NT2/D1 (cell line): Measurements from ENCODE around the gene ADORA1.

Experiments used
- DNase-seq: peaks from one replicate; pipeline ENCODE4 v3.0.0-alpha.2; 2011; ENCODE audit warnings: low read depth, low spot score
- H3K27me3 ChIP-seq: 2 replicates; pipeline ENCODE4 v1.6.0; 2011; ENCODE audit warnings: mild to moderate bottlenecking; ENCODE audit not compliant: insufficient read length, insufficient read depth
- H3K36me3 ChIP-seq: 2 replicates; pipeline ENCODE4 v1.6.1; 2011; ENCODE audit warnings: mild to moderate bottlenecking, low read length, mixed read lengths; ENCODE audit not compliant: insufficient read depth, insufficient read length
- H3K4me1 ChIP-seq: 2 replicates; pipeline ENCODE4 v1.5.1; 2011; ENCODE audit not compliant: insufficient read depth, insufficient read length
- H3K4me3 ChIP-seq: 2 replicates; pipeline ENCODE4 v1.5.1; 2011; ENCODE audit warnings: low read depth; ENCODE audit not compliant: insufficient read length
- H3K9ac ChIP-seq: 2 replicates; pipeline ENCODE4 v1.6.0; 2011; ENCODE audit warnings: low read depth; ENCODE audit not compliant: insufficient read length
- H3K9me3 ChIP-seq: 2 replicates; pipeline ENCODE4 v1.5.1; 2011; ENCODE audit warnings: mild to moderate bottlenecking, low read length; ENCODE audit not compliant: insufficient read depth
- SUZ12 ChIP-seq: IDR thresholded peaks from 2 replicates; pipeline ENCODE4 v1.6.1; 2011; ENCODE audit not compliant: insufficient read length, insufficient read depth; ENCODE audit errors: extremely low read depth
- YY1 ChIP-seq: IDR thresholded peaks from 2 replicates; pipeline ENCODE4 v1.6.1; 2011; ENCODE audit not compliant: insufficient read length, insufficient read depth
- ZNF274 ChIP-seq: IDR thresholded peaks from 2 replicates; pipeline ENCODE4 v1.6.1; 2011; ENCODE audit warnings: mild to moderate bottlenecking, low read depth, low read length

ADORA1 gene

GRCh38 chr1:203158960-203159665 lies 31.6 kb downstream of the ADORA1 start:
- TF ChIP-seq ZNF274 (no peak), YY1 (no peak), SUZ12 (no peak)
- Histone ChIP-seq H3K9ac (no peak overlapping the region), H3K4me3 (no peak overlapping the region), H3K9me3 (no peaks in the 10 kb centered on the region), H3K27me3 (no peaks in the 10 kb centered on the region), H3K36me3 (peaks cover 31% of the 10 kb centered on the region), H3K4me1 (peaks cover 14% of the 10 kb centered on the region)
- no peak for DNase-seq

- H3K9ac ChIP-seq = no peak overlapping the region
- no peak for TF ChIP-seq ZNF274
- TF ChIP-seq YY1 = no peak
- TF ChIP-seq SUZ12 = no peak
- H3K4me1 ChIP-seq = peaks cover 9% of the 10 kb centered on the region
- H3K27me3 ChIP-seq = no peaks in the 10 kb centered on the region
- no peak overlapping the region for H3K4me3 ChIP-seq
- DNase-seq = no peak
- no peaks in the 10 kb centered on the region for H3K9me3 ChIP-seq
- peaks cover 31% of the 10 kb centered on the region for H3K36me3 ChIP-seq
Measured at GRCh38 chr1:203159844-203160243, 32.3 kb downstream of the ADORA1 start.

- H3K4me3 ChIP-seq = no peak overlapping the region
- no peak for TF ChIP-seq YY1
- no peak for TF ChIP-seq SUZ12
- TF ChIP-seq ZNF274 = no peak
- H3K27me3 ChIP-seq = no peaks in the 10 kb centered on the region
- H3K9me3 ChIP-seq = no peaks in the 10 kb centered on the region
- peaks cover 4% of the 10 kb centered on the region for H3K4me1 ChIP-seq
- H3K9ac ChIP-seq = no peak overlapping the region
- peaks cover 42% of the 10 kb centered on the region for H3K36me3 ChIP-seq
- DNase-seq = no peak
Measured at GRCh38 chr1:203161175-203161574, 33.6 kb downstream of the ADORA1 start.

- Histone ChIP-seq H3K4me3 (no peak overlapping the region), H3K36me3 (peaks cover 43% of the 10 kb centered on the region), H3K9me3 (no peaks in the 10 kb centered on the region), H3K27me3 (no peaks in the 10 kb centered on the region), H3K4me1 (peaks cover 8% of the 10 kb centered on the region), H3K9ac (no peak overlapping the region)
- TF ChIP-seq YY1 = no peak
- TF ChIP-seq SUZ12 = no peak
- TF ChIP-seq ZNF274 = no peak
- no peak for DNase-seq
Measured at GRCh38 chr1:203161703-203162102, 34.2 kb downstream of the ADORA1 start.

- H3K27me3 ChIP-seq = no peaks in the 10 kb centered on the region
Measured at GRCh38 chr1:203162403-203162802, 34.9 kb downstream of the ADORA1 start.

GRCh38 chr1:203163891-203164635 lies 36.5 kb downstream of the ADORA1 start:
- no peaks in the 10 kb centered on the region for H3K9me3 ChIP-seq
- H3K9ac ChIP-seq = no peak overlapping the region
- no peak overlapping the region for H3K4me3 ChIP-seq
- H3K36me3 ChIP-seq = peaks cover 46% of the 10 kb centered on the region
- TF ChIP-seq SUZ12 (no peak), ZNF274 (no peak), YY1 (no peak)
- no peak for DNase-seq
- H3K27me3 ChIP-seq = no peaks in the 10 kb centered on the region
- H3K4me1 ChIP-seq = peaks cover 9% of the 10 kb centered on the region

More at GRCh38 chr1:203162403-203162802, 34.9 kb downstream of the ADORA1 start:
- no peak overlapping the region for H3K9ac ChIP-seq
- no peak overlapping the region for H3K4me3 ChIP-seq
- H3K4me1 ChIP-seq = peaks cover 9% of the 10 kb centered on the region
- DNase-seq = no peak
- H3K36me3 ChIP-seq = peaks cover 37% of the 10 kb centered on the region
- no peak for TF ChIP-seq YY1
- TF ChIP-seq ZNF274 = no peak
- no peak for TF ChIP-seq SUZ12
- no peaks in the 10 kb centered on the region for H3K9me3 ChIP-seq

- Histone ChIP-seq H3K4me3 (no peak overlapping the region), H3K36me3 (peaks cover 48% of the 10 kb centered on the region), H3K9ac (no peak overlapping the region), H3K4me1 (peaks cover 6% of the 10 kb centered on the region), H3K9me3 (no peaks in the 10 kb centered on the region), H3K27me3 (no peaks in the 10 kb centered on the region)
- no peak for DNase-seq
- TF ChIP-seq SUZ12 = no peak
- TF ChIP-seq ZNF274 = no peak
- TF ChIP-seq YY1 = no peak
Measured at GRCh38 chr1:203165101-203165799, 37.7 kb downstream of the ADORA1 start.
